ENCODE results near the gene APLF.

DNA sequence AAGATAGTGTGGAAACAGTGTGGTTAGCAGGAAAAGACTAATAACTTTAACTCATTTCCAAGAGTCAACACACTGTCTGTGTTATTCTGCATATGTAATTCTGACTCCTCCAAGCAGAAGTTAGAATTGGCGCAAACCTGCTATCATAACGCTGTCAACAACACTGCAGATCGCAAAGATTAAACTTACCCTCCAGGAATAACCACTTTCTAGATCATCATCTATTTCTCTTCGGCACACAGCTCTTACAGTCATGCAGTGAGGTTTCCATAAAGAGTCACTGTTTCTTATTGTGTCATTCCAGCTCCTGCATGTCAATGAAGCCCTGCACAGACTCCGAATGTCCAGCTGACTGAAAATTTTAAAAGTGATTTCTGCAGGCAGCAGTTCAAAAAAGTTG is 2.7 kb upstream of the APLF start:
- TF ChIP-seq YY1 (IDR thresholded peaks at IDR 0.05; ENCODE audit: insufficient read depth, insufficient read length) (no peak), ZNF274 (IDR thresholded peaks at IDR 0.05; ENCODE audit: low read depth, low read length) (no peak), SUZ12 (IDR thresholded peaks at IDR 0.05; ENCODE audit: extremely low read depth, insufficient read depth, insufficient read length) (no peak)
